GM20000 (cell line): Measurements from ENCODE around the gene STIM1.

ENCODE experiments used
- DNase-seq: peaks from one replicate; pipeline ENCODE4 v3.0.0; 2012; ENCODE audit warnings: low spot score
- CTCF ChIP-seq: IDR thresholded peaks from 2 replicates; pipeline ENCODE4 v1.5.1; 2012; ENCODE audit warnings: mild to moderate bottlenecking, control low read depth; ENCODE audit errors: extremely low read depth, missing control alignments

The STIM1 gene

GRCh38 chr11:3956038-3956437, 100.6 kb downstream of the STIM1 start:
- no peak for DNase-seq
- no peak for TF ChIP-seq CTCF

GRCh38 chr11:3956748-3957147, 101.3 kb downstream of the STIM1 start:
- DNase-seq, result no peak
- TF ChIP-seq CTCF, result no peak

GRCh38 chr11:3957437-3957836, 102.0 kb downstream of the STIM1 start:
- no peak for DNase-seq
- no peak for TF ChIP-seq CTCF

- TF ChIP-seq CTCF, result no peak
- DNase-seq, result no peak
Measured at GRCh38 chr11:3958281-3958680, 102.8 kb downstream of the STIM1 start.

- TF ChIP-seq CTCF, result no peak
- no peak for DNase-seq
Measured at GRCh38 chr11:3959015-3959902, 103.8 kb downstream of the STIM1 start.

- no peak for DNase-seq
- TF ChIP-seq CTCF, result no peak
Measured at GRCh38 chr11:3959903-3960265, 104.4 kb downstream of the STIM1 start.

- DNase-seq, result no peak
Measured at GRCh38 chr11:3962406-3962840, 107.0 kb downstream of the STIM1 start.

More at GRCh38 chr11:3962406-3962840, 107.0 kb downstream of the STIM1 start:
- no peak for TF ChIP-seq CTCF
